A673 (cell line): Measurements from ENCODE around the gene AFAP1.

ENCODE experiments used
- EZH2 ChIP-seq: fragments of 200-600 bp; sonication (generic); IDR thresholded peaks from 2 replicates; pipeline ENCODE4 v1.6.1; 2017; ENCODE audit warnings: borderline replicate concordance, low read depth, mild to moderate bottlenecking, mixed read lengths, antibody characterized with exemption, low read length; ENCODE audit not compliant: poor library complexity, severe bottlenecking
- TF ChIP-seq, protein P1 (sequence below): fragments of 300-800, 200-600 bp; sonication (generic); conservative IDR thresholded peaks from 2 replicates; pipeline ENCODE4 v1.5.1; 2017; ENCODE audit warnings: low read depth, mild to moderate bottlenecking, antibody characterized with exemption, low read length, moderate library complexity, mixed read lengths

DNA sequence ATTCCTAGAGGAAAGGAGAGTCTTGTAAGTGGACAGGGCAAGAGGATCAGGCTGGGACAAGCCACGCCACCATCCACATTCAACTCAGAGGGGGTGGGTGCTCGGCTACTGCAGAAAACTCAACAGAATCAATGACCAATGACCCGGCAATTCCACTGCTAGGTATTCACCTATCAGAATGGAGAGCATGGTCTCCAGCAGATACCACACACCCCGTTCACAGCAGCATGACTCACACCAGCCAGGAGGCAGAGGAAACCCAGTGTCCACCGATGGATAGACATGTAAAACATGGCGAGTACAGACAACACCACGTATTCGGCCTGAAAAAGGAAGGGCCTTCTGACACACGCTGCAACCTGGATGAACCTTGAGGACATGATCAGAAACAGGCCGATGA, 175.9 kb downstream of the AFAP1 start:
- TF ChIP-seq, protein P1, sequence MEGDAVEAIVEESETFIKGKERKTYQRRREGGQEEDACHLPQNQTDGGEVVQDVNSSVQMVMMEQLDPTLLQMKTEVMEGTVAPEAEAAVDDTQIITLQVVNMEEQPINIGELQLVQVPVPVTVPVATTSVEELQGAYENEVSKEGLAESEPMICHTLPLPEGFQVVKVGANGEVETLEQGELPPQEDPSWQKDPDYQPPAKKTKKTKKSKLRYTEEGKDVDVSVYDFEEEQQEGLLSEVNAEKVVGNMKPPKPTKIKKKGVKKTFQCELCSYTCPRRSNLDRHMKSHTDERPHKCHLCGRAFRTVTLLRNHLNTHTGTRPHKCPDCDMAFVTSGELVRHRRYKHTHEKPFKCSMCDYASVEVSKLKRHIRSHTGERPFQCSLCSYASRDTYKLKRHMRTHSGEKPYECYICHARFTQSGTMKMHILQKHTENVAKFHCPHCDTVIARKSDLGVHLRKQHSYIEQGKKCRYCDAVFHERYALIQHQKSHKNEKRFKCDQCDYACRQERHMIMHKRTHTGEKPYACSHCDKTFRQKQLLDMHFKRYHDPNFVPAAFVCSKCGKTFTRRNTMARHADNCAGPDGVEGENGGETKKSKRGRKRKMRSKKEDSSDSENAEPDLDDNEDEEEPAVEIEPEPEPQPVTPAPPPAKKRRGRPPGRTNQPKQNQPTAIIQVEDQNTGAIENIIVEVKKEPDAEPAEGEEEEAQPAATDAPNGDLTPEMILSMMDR: no peak
- no peak for TF ChIP-seq EZH2
